Suprapubic skin (tissue), 4 donors: ENCODE data around the gene ALG12. TPM values are rescaled to one million over a fixed set of nuclear protein-coding genes. Genes with fewer than 3 reads are reported as not detected.

Experiments used
- DNase-seq, 2 donors: peaks; one replicate each; pipeline ENCODE4 v3.0.0-alpha.2; 2019; ENCODE audit warnings: low spot score in 2 of 2
- H3K27ac ChIP-seq: fragments of 200-600 bp; sonication (generic); one replicate; pipeline ENCODE4 v1.5.1; 2019
- H3K27me3 ChIP-seq: fragments of 200-600 bp; sonication (generic); one replicate; pipeline ENCODE4 v1.5.1; 2019
- H3K36me3 ChIP-seq: fragments of 200-600 bp; sonication (generic); one replicate; pipeline ENCODE4 v1.5.1; 2019
- H3K4me1 ChIP-seq: fragments of 200-600 bp; sonication (generic); one replicate; pipeline ENCODE4 v1.5.1; 2019
- H3K4me3 ChIP-seq: fragments of 200-600 bp; sonication (generic); one replicate; pipeline ENCODE4 v1.5.1; 2019; ENCODE audit warnings: mild to moderate bottlenecking
- H3K9me3 ChIP-seq: fragments of 200-600 bp; sonication (generic); one replicate; pipeline ENCODE4 v1.5.1; 2019
- CTCF ChIP-seq, 2 donors: fragments of 200-600 bp in 1 of 2; fragments of 450-650 bp in 1 of 2; sonication (generic) in 1 of 2; IDR thresholded peaks; one replicate each; pipeline ENCODE4 v1.5.1; 2016 to 2019; ENCODE audit warnings: antibody characterized with exemption in 2 of 2, mild to moderate bottlenecking in 1 of 2, moderate library complexity in 1 of 2
- EP300 ChIP-seq: sonication (generic); formaldehyde crosslinking; IDR thresholded peaks from one replicate; pipeline ENCODE4 v1.6.1; 2017; ENCODE audit warnings: antibody characterized with exemption
- POLR2A ChIP-seq, 2 donors: fragments of 450-650 bp; IDR thresholded peaks; one replicate each; pipeline ENCODE4 v1.6.1; 2017; ENCODE audit warnings: antibody characterized with exemption in 2 of 2, mild to moderate bottlenecking in 2 of 2, moderate library complexity in 2 of 2
- POLR2AphosphoS5 ChIP-seq, 3 donors: sonication (generic); formaldehyde crosslinking; IDR thresholded peaks; one replicate each; pipeline ENCODE4 v1.6.1; 2017; ENCODE audit warnings: antibody characterized with exemption in 3 of 3
- WGBS: methylation state at CpG from one replicate; pipeline ENCODE4 v1.1.5; 2018; 5-methylcytosine and 5-hydroxymethylcytosine counted together
- total RNA-seq, 4 donors: library from RNA; depleted of rRNA; stranded (reverse); fragments of >200 nt; gene quantifications; one replicate each; pipeline ENCODE4 v1.1.0, GENCODE V29; 2016

Gene ALG12
- total RNA-seq, 4 donors from 2014 or later = 13.2 to 23.8 (median 16.8) TPM

DNA sequence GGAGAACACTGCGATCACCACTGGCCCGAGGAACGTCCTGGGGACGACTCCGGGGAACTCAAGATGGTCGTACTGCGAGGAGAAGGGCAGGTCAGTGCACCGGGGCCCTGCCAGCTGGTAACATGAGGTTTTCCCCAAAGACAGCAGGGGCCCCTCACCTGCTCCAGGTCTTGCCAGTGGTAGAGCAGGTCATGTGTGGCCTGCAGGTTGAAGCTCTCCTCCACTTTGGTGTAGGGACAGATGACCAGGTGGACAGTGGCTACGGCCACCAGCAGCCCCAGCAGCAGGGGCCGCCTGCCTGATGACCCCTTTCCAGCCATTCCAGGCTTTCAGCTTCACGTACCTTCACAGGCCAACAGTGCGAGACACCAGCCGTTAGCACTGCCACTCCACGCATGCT is 4.8 kb downstream of the ALG12 start:
- Histone ChIP-seq H3K27ac (no peak overlapping the region), H3K4me1 (peaks cover 10% of the 10 kb centered on the region), H3K4me3 (no peak overlapping the region), H3K36me3 (peaks cover 42% of the 10 kb centered on the region), H3K9me3 (no peaks in the 10 kb centered on the region), H3K27me3 (no peaks in the 10 kb centered on the region)
- TF ChIP-seq POLR2A (IDR thresholded peaks at IDR 0.05) (no peak), POLR2AphosphoS5 (IDR thresholded peaks at IDR 0.05) (no peak), EP300 (no peak), CTCF (IDR thresholded peaks at IDR 0.05) (no peak)
- DNase-seq = no peak
- 98% methylated on average over 14 of the region's 14 CpGs for WGBS

- Histone ChIP-seq H3K36me3 (peaks cover 44% of the 10 kb centered on the region), H3K27ac (no peak overlapping the region), H3K27me3 (no peaks in the 10 kb centered on the region), H3K4me3 (no peak overlapping the region), H3K4me1 (peaks cover 10% of the 10 kb centered on the region), H3K9me3 (no peaks in the 10 kb centered on the region)
- 97% methylated on average over 14 of the region's 14 CpGs for WGBS
- no peak for DNase-seq
- no peak for TF ChIP-seq POLR2A (IDR thresholded peaks at IDR 0.05)
- TF ChIP-seq POLR2AphosphoS5 (IDR thresholded peaks at IDR 0.05) = no peak
- no peak for TF ChIP-seq CTCF (IDR thresholded peaks at IDR 0.05)
- TF ChIP-seq EP300 = no peak
Measured at GRCh38 chr22:49913026-49913425, 5.2 kb downstream of the ALG12 start.

DNA sequence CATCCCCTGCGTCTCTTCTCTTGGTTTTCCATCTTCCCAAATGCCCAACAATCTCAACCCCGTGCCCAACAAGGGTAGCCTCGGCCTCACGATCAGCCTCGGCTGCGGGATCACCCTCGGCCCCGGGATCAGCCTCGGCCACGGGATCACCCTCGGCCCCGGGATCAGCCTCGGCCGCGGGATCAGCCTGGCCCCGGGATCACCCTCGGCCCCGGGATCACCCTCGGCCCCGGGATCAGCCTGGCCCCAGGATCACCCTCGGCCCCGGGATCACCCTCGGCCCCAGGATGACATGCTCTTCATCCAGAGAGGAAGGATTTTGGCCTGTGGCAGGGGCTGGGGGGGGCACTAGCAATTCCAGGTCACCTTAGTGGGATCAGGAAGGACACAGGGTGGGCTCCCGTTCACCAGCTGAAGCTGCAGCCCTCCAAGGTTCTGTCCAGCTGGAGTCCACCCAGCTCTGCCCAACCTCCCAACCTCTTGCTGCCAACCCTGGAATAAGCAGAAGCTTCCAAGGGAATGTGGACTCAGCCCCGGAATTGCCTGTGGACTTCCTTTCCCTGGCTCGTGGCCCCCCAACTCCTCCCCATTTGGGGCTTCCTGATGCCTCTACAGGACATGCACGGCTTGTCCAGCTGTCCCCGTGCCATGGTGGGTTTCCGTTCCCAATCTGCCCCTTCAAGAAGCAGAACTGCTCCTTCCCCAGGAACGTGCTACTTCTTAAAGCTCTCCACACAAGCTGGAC is 6.2 kb downstream of the ALG12 start:
- TF ChIP-seq EP300 = no peak
- no peak for TF ChIP-seq CTCF (IDR thresholded peaks at IDR 0.05)
- TF ChIP-seq POLR2AphosphoS5 (IDR thresholded peaks at IDR 0.05) = no peak
- TF ChIP-seq POLR2A (IDR thresholded peaks at IDR 0.05) = no peak
- Histone ChIP-seq H3K4me1 (peaks cover 1% of the 10 kb centered on the region), H3K36me3 (peaks cover 53% of the 10 kb centered on the region), H3K4me3 (no peak overlapping the region), H3K27me3 (no peaks in the 10 kb centered on the region), H3K27ac (no peak overlapping the region), H3K9me3 (no peaks in the 10 kb centered on the region)
- 92% methylated on average over 29 of the region's 30 CpGs for WGBS
- no peak for DNase-seq

DNA sequence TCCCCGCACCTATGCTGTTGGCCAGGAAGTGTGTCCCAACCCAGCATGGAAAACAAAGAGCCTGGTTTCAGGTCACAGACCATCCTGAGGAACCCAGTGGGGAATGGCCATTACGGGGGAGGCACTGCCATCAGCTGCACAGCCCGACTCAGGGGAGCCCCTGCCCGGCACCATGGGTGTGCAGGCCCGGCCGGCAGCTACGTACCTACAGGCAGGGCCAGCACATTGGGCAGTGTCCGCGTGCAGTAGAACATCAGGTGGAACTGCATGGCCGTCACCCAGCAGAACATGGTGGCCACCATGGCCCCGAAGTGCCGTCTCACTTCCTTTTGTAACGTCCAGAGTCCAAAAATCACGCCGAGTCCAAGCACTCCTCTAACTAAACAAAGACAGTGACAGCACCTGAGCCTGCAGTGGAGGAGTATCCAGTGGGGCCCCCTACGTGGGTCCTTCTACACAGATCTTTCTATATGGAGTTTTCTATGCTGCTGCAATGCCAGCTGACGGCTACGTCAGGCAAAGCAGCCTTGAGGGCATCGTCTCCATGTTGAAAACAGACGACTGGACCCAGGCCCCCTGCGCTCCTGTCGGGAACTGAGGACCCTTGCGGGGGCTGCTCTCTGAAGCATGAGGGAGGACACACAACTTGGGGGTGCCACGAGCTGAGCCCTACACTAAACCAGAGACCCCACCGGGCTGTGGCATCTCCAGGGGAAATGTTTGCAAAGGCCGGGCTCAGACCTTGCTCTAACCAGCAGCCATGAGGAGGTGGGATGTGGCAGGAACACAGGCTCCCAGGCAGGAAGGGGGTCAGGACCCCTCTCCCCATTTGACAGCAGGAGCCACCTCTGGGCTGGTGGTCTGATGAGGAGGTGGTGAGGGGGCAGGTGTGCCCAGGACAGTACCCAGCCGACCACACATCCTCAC is 7.7 kb downstream of the ALG12 start:
- TF ChIP-seq CTCF (IDR thresholded peaks at IDR 0.05) = no peak
- no peak for TF ChIP-seq POLR2A (IDR thresholded peaks at IDR 0.05)
- TF ChIP-seq EP300 = no peak
- TF ChIP-seq POLR2AphosphoS5 (IDR thresholded peaks at IDR 0.05) = no peak
- no peak overlapping the region for H3K4me3 ChIP-seq
- H3K36me3 ChIP-seq = peaks cover 66% of the 10 kb centered on the region
- H3K27me3 ChIP-seq = no peaks in the 10 kb centered on the region
- no peak overlapping the region for H3K27ac ChIP-seq
- no peaks in the 10 kb centered on the region for H3K9me3 ChIP-seq
- no peaks in the 10 kb centered on the region for H3K4me1 ChIP-seq
- DNase-seq = no peak
- 92% methylated on average over 22 of the region's 27 CpGs for WGBS
